HG03460 (cell line): ENCODE data around the gene STX2.
"Not testable (repeated sequence)": the region's sequence is repeated elsewhere in the genome, so short reads cannot be mapped to it uniquely, and the experiment has no call there.

Experiments used
- ATAC-seq: cut with Tn5 transposase; IDR thresholded peaks from one replicate; pipeline ENCODE4 v1.9.1; 2021; ENCODE audit not compliant: unreplicated experiment

The STX2 gene

GRCh38 chr12:130803702-130804101 is 35.3 kb downstream of the STX2 start:
- no peak for ATAC-seq

DNA sequence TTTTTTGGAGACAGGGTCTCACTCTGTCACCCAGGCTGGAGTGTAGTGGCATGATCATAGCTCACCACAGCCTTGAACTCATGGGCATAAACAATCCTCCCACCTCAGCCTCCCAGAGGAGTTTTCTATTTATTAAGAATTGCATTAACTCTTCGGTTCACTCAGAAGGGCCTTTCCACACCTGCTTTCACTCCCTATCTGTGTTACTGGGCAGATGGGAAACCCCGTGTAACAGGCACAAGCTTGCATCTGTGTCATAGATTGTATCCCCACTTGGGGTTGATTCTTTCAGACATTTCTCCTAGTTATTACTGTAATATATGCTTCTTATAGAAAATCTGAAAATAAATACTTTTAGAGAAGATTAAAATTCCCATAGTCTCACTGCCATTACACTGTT is 38.7 kb downstream of the STX2 start:
- no peak for ATAC-seq

DNA sequence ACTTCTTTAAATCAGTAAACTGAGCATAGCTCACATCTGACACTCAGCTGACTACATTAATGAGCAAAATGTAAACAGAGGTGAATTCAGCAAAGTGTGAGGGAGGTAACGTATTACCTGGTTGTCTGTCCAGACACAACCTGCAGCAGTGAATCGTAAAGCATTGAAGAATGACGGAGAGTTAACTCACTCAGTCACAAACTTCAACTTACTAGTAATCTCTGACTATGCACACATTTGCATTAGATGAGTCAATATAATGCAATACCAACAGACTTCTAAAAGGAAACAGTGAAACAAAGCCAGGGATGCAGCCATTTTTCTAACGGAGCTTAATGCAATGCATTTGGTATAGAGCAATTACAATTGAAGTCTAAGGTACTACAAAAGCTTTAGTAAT is 40.0 kb downstream of the STX2 start:
- ATAC-seq = no peak

- ATAC-seq = peak; percentile 84
Measured at GRCh38 chr12:130796985-130797686, 41.9 kb downstream of the STX2 start.

DNA sequence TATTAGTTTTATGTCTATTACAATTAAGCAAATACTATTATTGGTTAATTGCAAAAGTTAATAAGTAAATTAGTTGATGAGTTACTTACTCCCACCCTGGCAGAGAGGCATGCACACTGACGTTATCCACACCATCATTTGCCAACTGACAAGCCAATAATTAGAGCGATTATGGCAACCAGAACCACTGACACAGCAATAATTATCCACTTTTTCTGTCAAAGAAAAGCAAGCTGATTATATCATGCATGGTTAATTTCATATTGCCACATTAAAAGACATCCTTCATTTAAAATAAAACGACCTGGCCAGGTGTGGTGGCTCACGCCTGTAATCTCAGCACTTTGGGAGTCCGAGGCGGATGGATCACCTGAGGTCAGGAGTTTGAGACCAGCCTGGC is 43.1 kb downstream of the STX2 start:
- no peak for ATAC-seq

GRCh38 chr12:130793554-130793849 is 45.5 kb downstream of the STX2 start:
- no peak for ATAC-seq

- no peak for ATAC-seq
Measured at GRCh38 chr12:130792821-130793553, 46.1 kb downstream of the STX2 start.

DNA sequence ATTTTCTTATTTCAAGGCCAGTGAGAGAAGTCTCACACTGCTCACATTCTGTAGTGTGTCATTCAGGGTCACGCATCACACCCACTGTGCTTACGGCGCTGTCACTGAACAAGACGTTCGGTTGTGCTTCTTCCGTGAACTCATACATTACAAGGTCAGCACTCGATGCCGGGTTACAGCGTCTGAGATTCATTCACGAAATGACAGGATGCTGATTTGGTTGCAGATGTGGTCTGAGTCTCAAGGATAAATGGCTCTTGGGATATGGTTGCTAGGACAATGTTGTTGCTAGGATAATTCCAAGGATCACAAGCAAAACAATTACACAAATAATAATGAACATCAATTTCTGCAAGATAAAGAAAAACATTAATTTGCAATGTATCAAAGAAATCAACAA is 47.4 kb downstream of the STX2 start:
- no peak for ATAC-seq

DNA sequence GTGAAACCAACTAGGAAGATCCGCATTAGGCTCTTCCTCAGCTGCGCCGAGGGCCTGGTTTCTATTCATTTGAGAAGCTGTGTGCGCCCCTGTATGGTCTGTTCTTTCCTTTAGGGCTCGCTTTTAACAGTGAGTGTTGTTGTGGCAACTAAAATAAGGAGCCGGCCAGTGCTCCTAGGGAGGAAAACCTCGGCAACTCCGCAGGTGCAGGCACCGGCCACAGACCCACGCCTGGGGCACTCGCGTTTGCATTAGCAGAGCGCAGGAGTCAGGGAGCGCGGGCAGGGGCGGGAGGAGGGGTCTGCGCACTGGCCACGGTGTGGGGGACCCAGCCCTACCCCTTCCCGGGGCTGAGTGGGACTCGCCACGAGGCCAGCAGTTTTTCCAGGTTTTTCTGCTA is 50.5 kb downstream of the STX2 start:
- ATAC-seq = no peak

- ATAC-seq = no peak
Measured at GRCh38 chr12:130787445-130788410, 51.3 kb downstream of the STX2 start.

DNA sequence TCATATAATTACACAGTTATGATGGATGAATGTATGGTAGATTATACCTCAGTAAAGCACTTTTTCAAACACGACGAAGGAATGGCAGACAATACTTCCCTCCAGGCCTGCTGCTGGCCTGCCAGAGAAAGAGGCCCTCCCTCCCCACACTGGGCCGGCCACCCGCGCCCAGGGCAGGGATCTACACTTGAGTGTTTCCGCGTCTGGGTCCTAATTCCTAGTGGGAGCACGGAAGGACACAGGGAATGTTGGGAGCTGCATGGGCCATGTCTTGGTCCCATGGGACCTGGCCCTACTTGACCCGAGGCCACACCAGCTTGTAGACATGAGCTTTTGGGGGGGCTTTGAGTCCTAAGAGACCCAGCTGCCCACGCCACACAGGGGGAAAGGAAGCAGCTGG is 52.0 kb downstream of the STX2 start:
- ATAC-seq = no peak

GRCh38 chr12:130783110-130783715 is 55.8 kb downstream of the STX2 start:
- no peak for ATAC-seq

DNA sequence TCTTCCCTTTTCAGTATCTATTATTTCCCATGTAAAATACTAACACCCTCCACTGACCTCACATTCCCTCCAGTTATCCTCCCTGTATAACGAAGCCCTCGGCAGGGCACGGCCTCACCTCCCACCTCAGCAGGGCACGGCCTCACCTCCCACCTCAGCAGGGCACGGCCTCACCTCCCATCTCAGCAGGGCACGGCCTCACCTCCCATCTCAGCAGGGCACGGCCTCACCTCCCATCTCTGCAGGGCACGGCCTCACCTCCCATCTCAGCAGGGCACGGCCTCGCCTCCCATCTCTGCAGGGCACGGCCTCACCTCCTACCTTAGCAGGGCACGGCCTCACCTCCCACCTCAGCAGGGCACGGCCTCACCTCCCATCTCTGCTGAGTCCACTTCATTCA is 56.8 kb downstream of the STX2 start:
- ATAC-seq = not testable (repeated sequence)

GRCh38 chr12:130780880-130781575 is 58.0 kb downstream of the STX2 start:
- ATAC-seq = no peak

GRCh38 chr12:130780325-130780724 is 58.7 kb downstream of the STX2 start:
- no peak for ATAC-seq

DNA sequence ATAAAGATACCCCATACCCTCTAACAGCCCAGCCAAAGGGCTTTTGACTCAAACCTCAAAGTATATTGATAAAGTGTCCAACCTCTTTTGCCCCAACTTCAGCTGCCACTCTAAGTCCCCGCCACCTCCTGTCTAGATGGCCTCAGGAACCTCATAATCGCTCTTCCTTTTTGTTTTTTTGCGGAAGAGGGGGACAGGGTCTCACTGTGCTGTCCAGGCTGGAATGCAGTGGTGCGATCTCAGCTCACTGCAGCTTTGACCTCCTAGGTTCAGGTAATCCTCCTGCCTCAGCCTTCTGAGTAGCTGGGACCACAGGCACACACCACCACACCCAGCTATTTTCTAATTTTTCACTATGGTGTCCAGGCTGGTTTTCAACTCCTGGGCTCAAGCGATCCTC is 60.3 kb downstream of the STX2 start:
- ATAC-seq = no peak

DNA sequence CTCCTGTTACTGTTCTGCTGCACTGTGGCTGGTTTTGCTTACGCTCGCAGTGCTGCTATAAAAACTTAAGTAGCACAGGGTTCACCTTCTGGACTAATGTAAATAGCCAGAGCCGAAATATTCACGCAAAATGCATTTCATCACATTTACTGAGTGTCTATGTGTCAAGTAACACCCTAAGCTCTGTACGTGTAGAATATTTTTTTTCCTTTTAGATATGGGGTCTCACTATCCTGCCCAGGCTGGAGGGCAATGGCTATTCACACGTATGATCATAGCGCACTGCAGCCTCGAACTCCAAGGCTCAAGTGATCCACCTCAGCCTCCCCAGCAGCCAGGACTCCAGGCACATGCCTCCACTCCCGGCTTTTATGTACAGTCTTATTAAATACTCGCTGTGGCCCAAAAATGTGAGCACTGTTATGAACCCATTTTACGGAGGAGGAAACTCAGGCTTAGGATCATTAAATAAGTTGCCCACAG is 62.2 kb downstream of the STX2 start:
- ATAC-seq = no peak

DNA sequence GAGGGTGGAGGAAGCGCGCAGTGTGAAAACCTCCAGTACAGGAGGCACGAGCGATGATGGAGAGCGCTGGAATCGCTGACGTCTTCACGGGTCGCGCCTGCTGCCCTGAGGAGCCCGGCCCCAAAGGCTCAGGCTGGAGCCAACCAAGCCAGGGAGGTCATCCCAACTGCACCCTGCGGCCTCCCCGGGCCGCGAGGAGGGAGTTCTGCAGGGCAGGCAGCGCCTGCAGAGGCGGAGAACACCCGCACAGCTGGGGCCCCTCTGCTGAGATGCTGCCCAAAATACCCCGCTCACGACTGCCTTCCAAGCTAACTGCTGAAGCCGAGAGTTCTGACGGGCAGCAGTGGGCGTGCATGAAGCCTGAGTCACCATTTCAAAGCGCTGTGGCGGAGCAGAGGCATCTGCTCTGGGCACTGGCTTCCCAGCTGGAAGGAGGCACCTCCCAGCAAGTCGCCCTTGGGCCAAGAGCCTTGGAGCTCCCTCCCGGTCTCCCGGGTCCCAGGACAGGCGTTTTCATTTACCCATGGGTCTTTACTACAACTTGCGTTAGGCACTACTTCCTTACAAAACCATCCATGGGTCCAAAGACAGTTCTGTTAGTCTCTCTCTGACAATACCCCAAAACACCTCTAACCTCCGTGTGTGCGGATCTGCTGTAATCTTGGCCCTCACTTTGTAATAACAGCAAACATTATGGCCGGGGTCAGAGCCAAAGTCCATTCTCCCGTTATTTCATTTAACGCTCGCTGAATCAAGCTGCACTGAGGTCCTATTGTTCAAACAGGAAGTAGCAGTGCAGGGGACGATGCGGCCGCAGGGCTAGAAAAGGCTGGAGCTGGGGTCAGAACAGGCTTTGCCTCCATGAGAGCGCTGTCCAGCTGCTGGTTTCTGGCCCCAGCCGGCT is 62.8 kb downstream of the STX2 start:
- peak; percentile 51 for ATAC-seq

GRCh38 chr12:130770413-130771028 is 68.5 kb downstream of the STX2 start:
- ATAC-seq = no peak
